ENCODE results near the gene DCLK2.

GRCh38 chr4:150056569-150056968 lies 21.7 kb upstream of the DCLK2 start:
- TF ChIP-seq EZH2phosphoT487 (IDR thresholded peaks at IDR 0.05; ENCODE audit: borderline replicate concordance, low read length) (no peak), CTCF (conservative IDR thresholded peaks at IDR 0.05; ENCODE audit: low read depth, low read length) (no peak)
